ENCODE measurements around the gene SGK2.

SGK2 gene

GRCh38 chr20:43631598-43631997, 72.8 kb downstream of the SGK2 start:
- in situ Hi-C loops (cut with HindIII; ENCODE audit: low sequenced_read_pairs) = no loop called here

More at GRCh38 chr20:43631598-43631997, 72.8 kb downstream of the SGK2 start:
- TF ChIP-seq, protein P1, sequence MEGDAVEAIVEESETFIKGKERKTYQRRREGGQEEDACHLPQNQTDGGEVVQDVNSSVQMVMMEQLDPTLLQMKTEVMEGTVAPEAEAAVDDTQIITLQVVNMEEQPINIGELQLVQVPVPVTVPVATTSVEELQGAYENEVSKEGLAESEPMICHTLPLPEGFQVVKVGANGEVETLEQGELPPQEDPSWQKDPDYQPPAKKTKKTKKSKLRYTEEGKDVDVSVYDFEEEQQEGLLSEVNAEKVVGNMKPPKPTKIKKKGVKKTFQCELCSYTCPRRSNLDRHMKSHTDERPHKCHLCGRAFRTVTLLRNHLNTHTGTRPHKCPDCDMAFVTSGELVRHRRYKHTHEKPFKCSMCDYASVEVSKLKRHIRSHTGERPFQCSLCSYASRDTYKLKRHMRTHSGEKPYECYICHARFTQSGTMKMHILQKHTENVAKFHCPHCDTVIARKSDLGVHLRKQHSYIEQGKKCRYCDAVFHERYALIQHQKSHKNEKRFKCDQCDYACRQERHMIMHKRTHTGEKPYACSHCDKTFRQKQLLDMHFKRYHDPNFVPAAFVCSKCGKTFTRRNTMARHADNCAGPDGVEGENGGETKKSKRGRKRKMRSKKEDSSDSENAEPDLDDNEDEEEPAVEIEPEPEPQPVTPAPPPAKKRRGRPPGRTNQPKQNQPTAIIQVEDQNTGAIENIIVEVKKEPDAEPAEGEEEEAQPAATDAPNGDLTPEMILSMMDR (IDR thresholded peaks at IDR 0.05; ENCODE audit: low read depth, low read length, missing control alignments) = no peak
- H3K4me3 ChIP-seq (ENCODE audit: low read depth, low read length) = no peak overlapping the region
- no peak for DNase-seq (ENCODE audit: low read depth)

Measured in astrocyte of the cerebellum (primary cell).